ENCODE data around the gene PCDHGB3.

PCDHGB3 gene

DNA sequence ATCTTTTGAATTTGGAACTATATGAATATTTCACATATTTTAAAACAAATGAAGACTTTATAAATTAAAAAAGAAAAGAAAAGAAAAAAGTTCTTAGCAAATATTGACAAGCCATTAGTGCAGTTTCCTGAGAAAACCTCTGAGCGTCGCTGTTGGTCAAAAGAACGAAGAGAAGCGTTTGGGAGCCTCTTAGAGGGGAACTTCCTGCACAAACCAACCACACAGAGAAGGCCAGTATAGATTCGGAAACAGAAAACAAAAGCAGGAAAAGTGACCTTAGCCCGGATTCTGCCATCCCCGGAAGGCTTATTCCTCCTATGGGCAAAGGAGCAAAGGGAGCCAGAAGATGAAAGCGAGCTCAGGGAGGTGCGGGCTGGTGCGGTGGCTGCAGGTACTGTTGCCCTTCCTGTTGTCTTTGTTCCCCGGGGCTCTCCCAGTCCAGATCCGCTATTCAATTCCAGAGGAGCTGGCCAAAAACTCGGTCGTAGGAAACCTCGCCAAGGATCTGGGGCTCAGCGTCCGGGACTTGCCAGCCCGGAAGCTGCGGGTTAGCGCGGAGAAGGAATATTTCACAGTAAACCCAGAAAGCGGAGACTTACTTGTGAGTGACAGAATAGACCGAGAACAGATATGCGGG lies 10.1 kb upstream of the PCDHGB3 start, which contains the start of gene PCDHGB2:
Gene PCDHGB2 (plus strand): TSS at position 205 of the 637 bp plus-strand sequence. CDS start 142 bp downstream, at position 347.
- Histone ChIP-seq H3K4me3 (peak within 1 kb of the TSS; percentile 49), H3K27ac (no peak within 1 kb of the TSS)
- DNase-seq (ENCODE audit: low spot score), result no peak
- TF ChIP-seq, protein P1, sequence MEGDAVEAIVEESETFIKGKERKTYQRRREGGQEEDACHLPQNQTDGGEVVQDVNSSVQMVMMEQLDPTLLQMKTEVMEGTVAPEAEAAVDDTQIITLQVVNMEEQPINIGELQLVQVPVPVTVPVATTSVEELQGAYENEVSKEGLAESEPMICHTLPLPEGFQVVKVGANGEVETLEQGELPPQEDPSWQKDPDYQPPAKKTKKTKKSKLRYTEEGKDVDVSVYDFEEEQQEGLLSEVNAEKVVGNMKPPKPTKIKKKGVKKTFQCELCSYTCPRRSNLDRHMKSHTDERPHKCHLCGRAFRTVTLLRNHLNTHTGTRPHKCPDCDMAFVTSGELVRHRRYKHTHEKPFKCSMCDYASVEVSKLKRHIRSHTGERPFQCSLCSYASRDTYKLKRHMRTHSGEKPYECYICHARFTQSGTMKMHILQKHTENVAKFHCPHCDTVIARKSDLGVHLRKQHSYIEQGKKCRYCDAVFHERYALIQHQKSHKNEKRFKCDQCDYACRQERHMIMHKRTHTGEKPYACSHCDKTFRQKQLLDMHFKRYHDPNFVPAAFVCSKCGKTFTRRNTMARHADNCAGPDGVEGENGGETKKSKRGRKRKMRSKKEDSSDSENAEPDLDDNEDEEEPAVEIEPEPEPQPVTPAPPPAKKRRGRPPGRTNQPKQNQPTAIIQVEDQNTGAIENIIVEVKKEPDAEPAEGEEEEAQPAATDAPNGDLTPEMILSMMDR (IDR thresholded peaks at IDR 0.05), result no peak

DNA sequence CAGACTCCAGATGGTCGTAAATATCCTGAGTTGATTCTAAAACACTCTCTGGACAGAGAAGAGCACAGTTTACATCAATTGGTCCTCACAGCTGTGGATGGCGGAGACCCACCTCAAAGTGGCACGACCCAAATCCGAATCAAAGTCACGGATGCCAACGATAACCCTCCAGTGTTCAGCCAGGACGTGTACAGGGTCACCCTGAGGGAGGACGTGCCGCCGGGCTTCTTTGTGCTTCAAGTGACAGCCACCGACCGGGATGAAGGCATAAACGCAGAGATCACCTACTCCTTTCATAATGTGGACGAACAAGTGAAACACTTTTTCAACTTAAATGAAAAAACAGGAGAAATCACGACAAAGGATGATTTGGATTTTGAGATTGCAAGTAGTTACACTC lies 9.4 kb upstream of the PCDHGB3 start:
- Histone ChIP-seq H3K4me3 (peak overlapping the region; percentile 49), H3K27ac (no peak overlapping the region)
- no peak for DNase-seq (ENCODE audit: low spot score)
- TF ChIP-seq, protein P1 (IDR thresholded peaks at IDR 0.05), result no peak

DNA sequence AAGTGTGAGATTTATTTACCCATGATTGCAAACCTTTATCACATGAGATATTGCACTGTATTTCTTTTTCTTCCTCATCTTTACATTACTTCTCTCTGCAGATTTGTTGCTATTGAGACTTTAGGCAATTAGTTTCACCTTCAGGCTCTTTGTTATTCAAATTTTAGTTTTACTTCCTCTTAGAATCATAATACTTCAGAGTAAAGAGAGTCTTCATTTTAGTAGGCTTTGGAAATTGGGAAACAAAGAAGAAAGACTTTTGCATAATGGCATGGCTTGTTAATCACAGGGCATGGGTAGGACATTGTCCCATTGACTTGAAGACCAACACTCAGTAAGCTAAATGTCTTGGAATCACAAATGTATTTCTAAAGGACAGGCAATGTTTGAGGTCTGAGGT lies 7.3 kb upstream of the PCDHGB3 start:
- Histone ChIP-seq H3K4me3 (no peak overlapping the region), H3K27ac (no peak overlapping the region)
- no peak for DNase-seq (ENCODE audit: low spot score)
- TF ChIP-seq, protein P1 (IDR thresholded peaks at IDR 0.05), result no peak

DNA sequence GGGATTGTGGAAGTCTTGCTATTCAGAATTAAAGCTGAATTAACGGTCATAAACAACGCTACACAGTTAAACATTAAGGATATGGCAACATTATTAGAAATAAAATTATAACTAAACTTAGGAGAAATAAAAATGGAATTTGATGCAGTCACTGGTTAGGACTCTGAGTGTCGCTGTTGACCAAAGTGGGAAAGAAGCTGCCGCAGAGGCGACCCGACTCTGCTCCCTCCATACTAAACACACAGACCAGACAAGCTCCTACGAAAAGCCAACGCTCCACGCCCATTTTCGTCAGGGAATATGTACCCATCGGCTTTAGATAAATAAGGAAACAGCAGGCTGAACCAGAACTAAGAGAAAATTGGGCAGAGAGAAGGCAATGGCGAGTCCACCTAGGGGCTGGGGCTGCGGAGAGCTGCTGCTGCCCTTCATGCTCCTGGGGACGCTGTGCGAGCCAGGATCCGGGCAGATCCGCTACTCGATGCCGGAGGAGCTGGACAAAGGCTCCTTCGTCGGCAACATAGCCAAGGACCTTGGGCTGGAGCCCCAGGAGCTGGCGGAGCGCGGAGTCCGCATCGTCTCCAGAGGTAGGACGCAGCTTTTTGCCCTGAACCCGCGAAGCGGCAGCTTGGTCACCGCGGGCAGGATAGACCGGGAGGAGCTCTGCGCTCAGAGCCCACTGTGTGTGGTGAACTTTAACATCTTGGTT lies 5.9 kb upstream of the PCDHGB3 start, which contains the start of gene PCDHGA5:
Gene PCDHGA5 (plus strand): TSS at position 211 of the 709 bp plus-strand sequence. CDS start 169 bp downstream, at position 380.
- no peak within 1 kb of the TSS for H3K27ac ChIP-seq
- H3K4me3 ChIP-seq, result peak within 1 kb of the TSS; percentile 19
- DNase-seq (ENCODE audit: low spot score), result no peak
- TF ChIP-seq, protein P1 (IDR thresholded peaks at IDR 0.05), result no peak

DNA sequence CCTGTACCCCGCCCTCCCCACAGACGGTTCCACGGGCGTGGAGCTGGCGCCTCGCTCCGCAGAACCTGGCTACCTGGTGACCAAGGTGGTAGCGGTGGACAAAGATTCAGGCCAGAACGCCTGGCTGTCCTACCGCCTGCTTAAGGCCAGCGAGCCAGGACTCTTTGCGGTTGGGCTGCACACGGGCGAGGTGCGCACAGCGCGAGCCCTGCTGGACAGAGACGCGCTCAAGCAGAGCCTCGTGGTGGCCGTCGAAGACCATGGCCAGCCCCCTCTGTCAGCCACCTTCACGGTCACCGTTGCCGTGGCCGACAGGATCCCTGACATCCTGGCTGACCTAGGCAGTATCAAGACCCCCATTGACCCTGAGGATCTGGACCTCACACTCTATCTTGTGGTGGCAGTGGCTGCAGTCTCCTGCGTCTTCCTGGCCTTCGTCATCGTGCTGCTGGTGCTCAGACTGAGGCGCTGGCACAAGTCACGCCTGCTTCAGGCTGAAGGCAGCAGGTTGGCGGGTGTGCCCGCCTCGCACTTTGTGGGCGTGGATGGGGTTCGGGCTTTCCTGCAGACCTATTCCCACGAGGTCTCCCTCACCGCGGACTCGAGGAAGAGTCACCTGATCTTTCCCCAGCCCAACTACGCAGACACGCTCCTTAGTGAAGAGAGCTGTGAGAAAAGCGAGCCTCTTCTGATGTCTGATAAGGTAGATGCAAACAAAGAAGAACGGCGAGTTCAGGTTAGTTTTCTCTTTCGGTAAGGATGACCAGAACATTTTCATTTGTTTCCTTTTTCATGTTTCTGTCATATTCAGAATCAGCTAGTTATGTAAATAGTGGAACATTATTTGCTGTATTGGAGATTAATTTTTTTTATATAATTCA lies 3.8 kb upstream of the PCDHGB3 start:
- Histone ChIP-seq H3K27ac (no peak overlapping the region), H3K4me3 (peak overlapping the region; percentile 19)
- TF ChIP-seq, protein P1 (IDR thresholded peaks at IDR 0.05), result no peak
- no peak for DNase-seq (ENCODE audit: low spot score)

DNA sequence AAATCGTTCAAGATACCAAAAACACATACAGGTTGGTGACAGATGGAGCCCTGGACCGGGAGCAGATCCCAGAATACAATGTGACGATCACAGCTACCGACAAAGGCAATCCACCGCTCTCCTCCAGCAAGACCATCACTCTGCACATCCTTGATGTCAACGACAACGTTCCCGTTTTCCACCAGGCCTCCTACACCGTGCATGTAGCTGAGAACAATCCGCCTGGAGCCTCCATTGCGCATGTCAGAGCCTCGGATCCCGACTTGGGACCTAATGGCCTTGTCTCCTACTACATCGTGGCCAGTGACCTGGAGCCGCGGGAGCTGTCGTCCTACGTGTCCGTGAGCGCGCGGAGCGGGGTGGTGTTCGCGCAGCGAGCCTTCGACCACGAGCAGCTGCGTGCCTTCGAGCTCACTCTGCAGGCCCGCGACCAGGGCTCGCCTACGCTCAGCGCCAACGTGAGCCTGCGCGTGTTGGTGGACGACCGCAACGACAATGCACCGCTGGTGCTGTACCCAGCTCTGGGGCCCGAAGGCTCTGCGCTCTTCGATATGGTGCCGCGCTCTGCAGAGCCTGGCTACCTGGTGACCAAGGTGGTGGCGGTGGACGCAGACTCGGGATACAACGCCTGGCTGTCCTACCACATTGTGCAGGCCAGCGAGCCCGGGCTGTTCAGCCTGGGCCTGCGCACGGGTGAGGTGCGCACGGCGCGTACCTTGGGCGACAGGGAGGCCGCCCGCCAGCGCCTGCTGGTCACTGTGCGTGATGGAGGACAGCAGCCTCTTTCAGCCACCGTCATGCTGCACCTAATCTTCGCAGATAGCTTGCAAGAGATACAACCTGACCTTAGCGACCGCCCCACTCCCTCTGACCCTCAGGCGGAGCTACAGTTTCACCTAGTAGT lies 1.8 kb downstream of the PCDHGB3 start:
- Histone ChIP-seq H3K4me3 (peak overlapping the region; percentile 57), H3K27ac (no peak overlapping the region)
- TF ChIP-seq, protein P1 (IDR thresholded peaks at IDR 0.05), result no peak
- DNase-seq (ENCODE audit: low spot score), result no peak

Measured in coronary artery (tissue), 2 donors.